ENCODE results near the gene HSPA9. TPM values are rescaled to one million over a fixed set of nuclear protein-coding genes. Genes with fewer than 3 reads are reported as not detected.
A peak's percentile ranks its signal among the peaks of the same experiment; 100 is the strongest.

Gene HSPA9
- total and polyA plus RNA-seq, 2 of the 13 experiments (the other 11 are each of a cell fraction or from before 2014, with no cell fraction given): 165 to 478 TPM

- peak; percentile 55; the same call in 1 of the 2 replicates for TF ChIP-seq CBFB (CRISPR knock-in tag; IDR thresholded peaks at IDR 0.05)
- no peak for TF ChIP-seq TCF12 (IDR thresholded peaks at IDR 0.05)
- TF ChIP-seq TCF12 (CRISPR knock-in tag; IDR thresholded peaks at IDR 0.05): 0 out of 2 replicates have a peak, but pooled peaks have one; percentile 18
- peak; percentile 90; the same call in 1 of the 2 replicates for TF ChIP-seq ZNF891 (CRISPR knock-in tag; IDR thresholded peaks at IDR 0.05)
- peak; percentile 68 for TF ChIP-seq ETV5 (CRISPR knock-in tag; IDR thresholded peaks at IDR 0.05; ENCODE audit: borderline replicate concordance)
- TF ChIP-seq HBP1 (CRISPR knock-in tag; IDR thresholded peaks at IDR 0.05; ENCODE audit: low read depth): peak; percentile 74; the same call in 1 of the 2 replicates
- no peak for TF ChIP-seq ZNF850 (CRISPR knock-in tag; conservative IDR thresholded peaks at IDR 0.05)
- TF ChIP-seq E2F1 (CRISPR knock-in tag; IDR thresholded peaks at IDR 0.05): peak; percentile 19; the same call in 1 of the 2 replicates
- peak; percentile 85 for TF ChIP-seq ZNF740 (CRISPR knock-in tag; IDR thresholded peaks at IDR 0.05)
- peak; percentile 86 for TF ChIP-seq ZNF800 (CRISPR knock-in tag; IDR thresholded peaks at IDR 0.05)
- peak; percentile 80; the same call in 1 of the 2 replicates for TF ChIP-seq SAFB2 (CRISPR knock-in tag; IDR thresholded peaks at IDR 0.05; ENCODE audit: borderline replicate concordance, low read depth)
- no peak for TF ChIP-seq NBN (conservative IDR thresholded peaks at IDR 0.05)
- TF ChIP-seq ZSCAN25 (CRISPR knock-in tag; IDR thresholded peaks at IDR 0.05): 0 out of 2 replicates have a peak, but pooled peaks have one; percentile 59
- no peak for TF ChIP-seq ZNF513 (CRISPR knock-in tag; conservative IDR thresholded peaks at IDR 0.05)
- TF ChIP-seq ZNF441 (CRISPR knock-in tag; IDR thresholded peaks at IDR 0.05; ENCODE audit: borderline replicate concordance): peak; percentile 58; the same call in 1 of the 2 replicates
- TF ChIP-seq CEBPG (CRISPR knock-in tag; IDR thresholded peaks at IDR 0.05): peak; percentile 98
- peak; percentile 90 for TF ChIP-seq HOXA3 (CRISPR knock-in tag; IDR thresholded peaks at IDR 0.05)
- TF ChIP-seq FOXK2 (IDR thresholded peaks at IDR 0.05): peak; percentile 84
- 0 out of 2 replicates have a peak, but pooled peaks have one; percentile 56 for TF ChIP-seq ZBTB3 (CRISPR knock-in tag; IDR thresholded peaks at IDR 0.05; ENCODE audit: borderline replicate concordance, low read depth)
- no peak for TF ChIP-seq RORA (CRISPR knock-in tag; IDR thresholded peaks at IDR 0.05)
- peak; percentile 87; the same call in 1 of the 2 replicates for TF ChIP-seq ZNF367 (CRISPR knock-in tag; IDR thresholded peaks at IDR 0.05; ENCODE audit: borderline replicate concordance)
- TF ChIP-seq ZSCAN30 (CRISPR knock-in tag; IDR thresholded peaks at IDR 0.05): peak; percentile 90; the same call in 1 of the 2 replicates
- TF ChIP-seq TGIF2 (CRISPR knock-in tag; IDR thresholded peaks at IDR 0.05): peak; percentile 83
- TF ChIP-seq HES4 (CRISPR knock-in tag; IDR thresholded peaks at IDR 0.05; ENCODE audit: borderline replicate concordance): peak; percentile 87; the same call in 1 of the 2 replicates
- TF ChIP-seq ZNF143 (CRISPR knock-in tag; IDR thresholded peaks at IDR 0.05): no peak; the same call in 1 of the 2 replicates
These were observed at the start of gene HSPA9 (continued) for GRCh38 chr5:138575194-138576015.
